ENCODE data around the gene SPAG16.

- TF ChIP-seq CTCF (conservative IDR thresholded peaks at IDR 0.05; ENCODE audit: low read depth, low read length) (no peak), EZH2phosphoT487 (IDR thresholded peaks at IDR 0.05; ENCODE audit: borderline replicate concordance, low read length) (no peak), EZH2 (IDR thresholded peaks at IDR 0.05; ENCODE audit: low read length, unreplicated experiment) (no peak)
Observed at GRCh38 chr2:213265679-213266078, 18.6 kb upstream of the SPAG16 start.
